GM19328 (cell line): ENCODE results near the gene ADAD2.

Source experiments
- ATAC-seq: cut with Tn5 transposase; IDR thresholded peaks from one replicate; pipeline ENCODE4 v1.9.1; 2021; ENCODE audit warnings: mild to moderate bottlenecking, moderate library complexity; ENCODE audit not compliant: unreplicated experiment

ADAD2 gene

DNA sequence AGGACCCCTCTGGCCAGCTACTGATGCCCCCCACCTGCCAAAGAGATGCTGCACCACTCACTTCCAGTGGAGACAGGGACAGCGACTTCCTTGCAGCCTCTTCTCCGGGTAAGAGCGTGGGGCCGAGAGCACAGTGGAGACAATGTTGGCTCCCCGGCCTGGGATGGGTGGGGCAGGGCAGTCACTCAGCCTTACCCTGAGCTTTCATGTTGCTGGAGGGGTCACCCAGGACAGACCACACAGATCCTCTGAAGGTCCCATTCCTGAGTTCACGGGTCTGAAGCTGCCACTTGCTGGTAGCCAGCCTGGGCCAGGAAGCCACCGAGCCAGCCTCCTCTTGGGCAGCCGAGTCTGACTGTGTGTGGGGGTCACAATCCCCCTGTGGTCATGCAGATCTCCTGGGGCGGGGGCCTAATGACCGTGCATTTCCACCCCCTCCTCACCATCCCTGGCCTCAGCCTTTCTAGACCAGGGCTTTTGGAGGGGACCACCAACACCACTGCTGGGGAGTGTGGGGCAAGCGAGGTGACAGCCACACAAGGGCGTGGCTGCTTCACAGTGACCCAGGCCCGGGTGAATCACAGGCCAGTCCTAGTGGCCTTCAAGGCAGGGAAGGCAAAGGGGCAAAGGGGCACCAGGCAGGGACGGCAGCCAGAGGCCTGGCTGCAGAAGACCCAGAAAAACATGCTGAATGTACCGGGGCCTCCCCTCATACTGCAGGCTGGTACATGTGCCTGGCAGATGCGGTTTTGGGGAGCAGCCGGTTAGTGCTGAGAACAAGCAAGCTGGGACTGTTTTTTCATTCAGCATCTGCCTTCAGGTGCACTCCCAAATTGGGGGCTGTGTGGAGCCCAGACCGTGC, 14.5 kb upstream of the ADAD2 start:
- ATAC-seq, result no peak

DNA sequence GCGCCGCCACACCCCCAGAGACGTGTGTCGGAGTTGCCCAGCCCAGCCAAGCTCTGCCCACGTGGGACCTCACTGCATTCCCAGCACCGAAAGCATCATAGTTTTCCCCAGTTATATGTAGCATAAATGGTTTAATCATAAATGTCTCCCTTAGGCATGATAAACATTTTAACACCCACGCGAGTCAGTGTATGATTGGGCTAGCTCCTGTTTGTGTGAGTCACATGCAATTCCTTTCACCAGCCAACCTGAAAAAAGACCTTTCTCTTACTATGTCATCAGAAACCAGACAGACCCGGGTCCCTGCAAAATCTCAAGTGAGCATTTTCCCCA, 13.2 kb upstream of the ADAD2 start:
- no peak for ATAC-seq

DNA sequence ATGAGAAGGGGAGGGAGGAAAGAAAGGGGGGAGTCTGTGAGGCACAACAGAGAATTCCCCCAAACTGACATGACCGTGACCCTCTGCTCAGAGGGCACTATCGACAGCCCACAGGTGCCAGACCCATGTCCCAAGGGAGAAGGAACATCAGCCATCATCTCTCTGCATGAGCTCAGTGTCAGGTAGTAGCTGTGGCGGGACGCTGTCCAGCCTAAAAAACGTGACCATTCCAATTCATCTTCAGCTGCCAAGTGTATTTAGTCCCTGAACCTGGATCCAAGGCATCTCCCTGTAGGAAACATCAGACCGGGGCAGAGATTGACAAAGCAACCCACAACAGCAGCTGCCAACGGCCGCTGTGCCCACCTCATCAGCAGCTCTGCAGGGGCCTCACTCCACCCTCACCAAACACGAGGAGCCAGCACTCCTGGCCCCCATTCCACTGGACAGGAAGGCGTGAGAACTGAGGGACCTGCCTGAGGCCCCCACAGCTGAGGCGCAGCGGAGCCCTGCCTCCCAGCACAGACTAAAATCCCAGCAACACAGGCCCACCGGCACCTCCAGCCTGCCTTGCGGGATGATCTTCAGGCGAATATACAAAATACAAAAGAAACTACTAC, 12.7 kb upstream of the ADAD2 start:
- ATAC-seq, result no peak

DNA sequence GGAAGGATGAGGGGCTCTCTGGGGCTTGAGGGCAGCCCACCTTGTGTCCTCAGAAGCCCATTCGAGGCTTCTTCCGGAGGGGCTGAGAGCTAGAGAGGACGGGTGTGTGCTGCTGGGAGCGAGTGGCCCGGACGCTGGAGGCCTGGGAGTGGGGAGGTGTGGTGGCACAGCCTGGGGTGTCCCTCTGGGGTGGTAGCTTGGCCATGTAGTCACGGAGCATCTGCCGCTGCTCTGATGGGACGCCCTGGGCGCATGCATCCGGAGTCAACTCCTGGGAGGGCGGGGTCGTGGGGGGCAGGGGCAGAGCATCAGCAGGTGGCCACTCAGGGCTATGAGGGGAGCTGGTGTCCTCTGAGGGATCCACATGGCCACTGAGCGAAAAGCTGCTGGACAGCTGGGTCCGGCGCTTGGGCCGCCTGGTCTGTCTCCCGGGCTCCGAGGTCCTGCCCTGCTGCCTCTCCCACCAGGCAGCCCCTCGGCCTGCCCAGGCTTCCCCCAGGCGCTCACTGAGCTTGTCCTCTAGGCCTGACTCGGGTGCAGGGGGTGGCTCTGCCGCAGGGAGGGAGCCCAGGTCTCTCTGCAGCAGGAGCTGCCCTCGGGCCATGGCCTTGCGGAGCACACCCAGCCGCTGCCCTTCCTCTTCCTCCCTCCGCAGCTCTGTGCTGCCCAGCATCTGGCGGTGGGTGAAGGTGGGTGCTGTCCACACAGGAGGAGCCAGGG, 11.9 kb upstream of the ADAD2 start:
- ATAC-seq, result no peak

DNA sequence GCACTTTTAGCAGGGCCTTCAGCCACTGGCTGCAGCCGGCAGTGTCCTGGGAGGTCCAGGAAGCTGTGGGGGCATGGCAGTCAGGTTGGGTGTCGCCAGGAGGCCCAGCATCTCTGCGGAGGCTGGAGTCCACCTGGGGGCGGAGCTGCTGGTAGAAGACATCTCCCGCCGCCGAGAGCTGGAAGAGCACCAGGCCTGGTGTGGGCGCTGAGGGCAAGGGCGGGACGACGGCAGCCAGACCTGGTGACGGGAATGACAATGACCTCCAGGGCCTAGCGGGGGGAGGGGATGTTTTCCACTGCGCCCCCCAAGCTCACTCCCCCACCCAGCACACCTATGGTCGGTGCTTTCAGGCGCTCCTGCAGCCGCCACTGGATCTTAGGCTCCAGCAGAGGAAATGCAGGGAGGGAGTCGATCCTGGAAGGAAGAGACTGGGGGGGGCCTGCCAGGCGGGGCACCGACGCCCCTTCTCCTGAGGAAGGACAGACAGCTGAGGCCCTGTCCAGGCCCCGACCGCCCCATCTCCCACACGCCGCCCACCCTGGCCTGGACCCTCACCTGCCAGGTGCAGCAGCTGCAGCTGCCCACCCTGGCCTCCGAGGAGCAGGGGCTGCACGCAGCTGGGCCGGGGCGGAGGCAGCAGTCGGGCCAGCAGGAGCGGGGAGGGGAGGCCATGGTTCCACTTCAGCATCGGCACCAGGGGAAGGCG, 11.2 kb upstream of the ADAD2 start:
- ATAC-seq, result no peak

DNA sequence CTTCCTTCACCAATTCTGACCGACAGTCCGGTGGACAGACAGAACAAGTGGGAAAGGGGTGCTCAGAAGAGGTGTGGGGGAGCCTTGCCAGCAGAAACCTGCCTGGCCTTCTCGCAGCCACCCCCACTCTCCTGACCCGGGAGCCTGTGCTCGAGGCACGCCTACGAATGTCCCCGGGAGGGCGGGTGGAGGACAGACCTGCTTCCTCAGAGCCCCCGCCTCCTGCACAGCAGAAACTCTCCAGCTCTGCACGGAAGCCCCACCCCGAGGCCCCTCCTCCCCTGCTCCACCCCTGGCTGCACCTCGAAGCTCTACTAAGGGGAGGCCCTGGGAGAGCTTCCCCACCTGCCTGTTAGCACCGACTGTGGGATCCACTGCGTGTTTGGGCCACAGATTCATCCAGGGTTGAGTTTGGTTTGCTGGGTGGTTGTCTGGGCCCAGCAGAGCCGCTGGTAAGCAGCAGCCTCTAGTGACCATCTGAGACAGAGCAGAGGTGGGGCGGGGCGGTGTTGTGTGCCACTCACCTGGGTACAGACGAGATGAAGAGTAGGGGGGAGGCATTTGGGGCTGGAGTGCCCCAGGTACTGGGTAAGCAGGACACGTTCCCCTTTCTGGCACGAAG, 10.3 kb upstream of the ADAD2 start:
- ATAC-seq, result no peak

DNA sequence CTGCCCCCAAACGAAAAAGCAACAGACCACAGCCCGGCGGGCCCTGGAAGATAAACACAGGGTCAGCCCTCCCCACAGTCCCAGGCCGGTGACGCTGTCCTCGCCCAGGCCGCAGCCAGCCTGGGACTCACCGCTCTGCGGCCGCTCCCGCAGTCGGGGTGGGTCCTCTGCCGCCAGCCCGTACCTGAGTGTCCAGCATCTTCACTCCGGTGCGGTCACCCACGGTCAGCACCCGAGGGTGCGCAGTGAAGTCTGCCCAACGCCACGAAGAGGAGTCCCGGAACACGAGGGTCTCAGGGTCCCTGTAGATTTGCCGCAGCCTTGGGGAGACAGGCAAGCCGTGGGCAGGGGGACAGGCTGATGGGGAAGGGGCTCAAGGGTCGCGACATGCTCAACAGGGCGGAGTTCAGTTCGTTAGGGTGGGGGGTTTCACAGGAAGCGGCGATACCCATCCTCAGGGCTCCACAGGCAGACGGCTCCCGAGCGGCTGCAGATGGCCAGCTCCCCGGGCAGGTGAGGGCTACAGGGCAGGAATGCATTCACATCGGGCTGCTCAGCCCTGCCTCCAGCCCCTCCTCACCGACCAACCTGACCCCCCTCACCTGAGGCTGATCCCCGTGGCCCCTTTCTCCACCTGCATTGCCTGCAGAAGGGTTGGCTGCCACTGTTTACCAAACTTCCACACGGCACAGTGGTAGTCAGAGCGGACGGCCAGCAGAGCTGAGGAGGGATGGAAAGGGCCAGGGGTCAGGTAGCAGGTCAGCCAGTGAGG, 9.6 kb upstream of the ADAD2 start:
- ATAC-seq, result no peak

DNA sequence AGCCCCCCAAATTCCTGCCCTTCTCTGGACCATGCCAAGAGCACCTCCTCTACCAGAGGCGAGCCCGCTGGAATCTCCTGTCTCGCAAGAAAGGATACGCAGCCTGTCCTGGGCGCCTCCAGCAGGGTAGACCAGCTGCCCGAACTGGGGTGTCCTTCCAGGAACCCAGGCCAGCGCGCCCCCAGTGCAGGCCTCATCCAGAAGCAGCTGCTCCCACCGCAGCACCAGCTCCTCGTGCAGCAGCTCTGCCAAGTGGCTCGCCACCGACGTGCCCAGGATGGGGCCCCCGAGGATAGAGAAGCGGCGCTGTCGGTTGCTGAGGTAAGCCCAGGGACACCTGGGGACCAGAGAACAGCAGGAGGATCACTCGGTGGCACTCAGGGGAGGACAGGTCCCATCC, 8.9 kb upstream of the ADAD2 start:
- ATAC-seq, result no peak

DNA sequence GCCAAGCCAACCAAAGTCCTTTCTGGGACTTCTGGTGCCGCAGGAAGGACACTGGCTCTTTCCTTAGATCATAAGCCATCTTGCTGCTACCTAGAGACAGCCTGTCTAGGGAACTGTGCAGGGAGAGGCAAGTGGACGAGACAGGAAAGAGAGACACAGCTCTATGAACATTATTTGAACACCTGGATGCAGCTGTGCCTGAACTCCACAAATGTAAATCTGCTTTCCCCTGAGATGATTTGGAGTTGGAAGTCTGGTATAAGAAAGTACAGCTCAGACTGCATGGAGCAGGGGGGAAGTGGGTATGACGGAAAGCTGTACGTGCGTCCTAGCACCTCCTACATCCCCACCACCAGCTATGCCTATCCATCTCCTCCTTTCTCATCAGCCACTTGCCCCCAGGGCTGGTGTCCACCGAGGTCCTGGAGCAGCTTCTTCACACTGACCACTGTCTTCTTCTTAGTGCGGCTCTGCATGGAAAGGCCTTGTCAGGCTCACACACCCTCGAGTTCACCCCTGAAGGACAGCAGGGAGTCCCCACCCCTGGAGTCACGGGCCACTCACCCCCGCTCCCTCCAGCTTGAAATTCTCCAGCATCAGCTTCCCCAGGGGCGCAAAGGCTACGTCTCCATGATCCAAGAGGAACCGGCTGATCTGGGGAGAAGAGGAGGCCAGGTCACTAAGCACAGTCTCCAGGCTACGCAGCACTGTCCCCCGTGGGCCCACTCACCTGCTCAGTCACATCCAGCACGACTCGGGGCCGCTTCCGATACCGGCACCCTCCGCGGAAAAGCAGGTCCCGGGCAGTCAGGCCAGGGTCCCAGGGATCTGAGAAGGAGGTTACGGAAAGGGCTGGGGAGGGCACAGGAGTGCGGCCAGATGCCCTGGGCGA, 8.0 kb upstream of the ADAD2 start:
- no peak for ATAC-seq

DNA sequence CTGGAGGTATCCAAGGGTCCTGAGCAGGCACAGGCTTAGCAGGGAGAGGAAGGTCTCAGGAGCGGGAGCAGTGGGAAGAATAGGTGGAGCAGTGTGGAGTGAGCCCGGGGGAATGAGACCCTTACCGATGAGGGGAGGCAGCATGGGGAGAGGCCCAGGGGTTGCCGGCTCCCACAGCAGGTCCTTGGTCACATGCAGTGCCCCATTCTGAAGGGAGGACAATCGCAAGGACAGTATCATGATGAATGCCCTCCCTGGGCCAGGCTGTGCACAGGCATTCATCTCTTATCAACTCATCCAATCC, 7.4 kb upstream of the ADAD2 start:
- ATAC-seq, result no peak

DNA sequence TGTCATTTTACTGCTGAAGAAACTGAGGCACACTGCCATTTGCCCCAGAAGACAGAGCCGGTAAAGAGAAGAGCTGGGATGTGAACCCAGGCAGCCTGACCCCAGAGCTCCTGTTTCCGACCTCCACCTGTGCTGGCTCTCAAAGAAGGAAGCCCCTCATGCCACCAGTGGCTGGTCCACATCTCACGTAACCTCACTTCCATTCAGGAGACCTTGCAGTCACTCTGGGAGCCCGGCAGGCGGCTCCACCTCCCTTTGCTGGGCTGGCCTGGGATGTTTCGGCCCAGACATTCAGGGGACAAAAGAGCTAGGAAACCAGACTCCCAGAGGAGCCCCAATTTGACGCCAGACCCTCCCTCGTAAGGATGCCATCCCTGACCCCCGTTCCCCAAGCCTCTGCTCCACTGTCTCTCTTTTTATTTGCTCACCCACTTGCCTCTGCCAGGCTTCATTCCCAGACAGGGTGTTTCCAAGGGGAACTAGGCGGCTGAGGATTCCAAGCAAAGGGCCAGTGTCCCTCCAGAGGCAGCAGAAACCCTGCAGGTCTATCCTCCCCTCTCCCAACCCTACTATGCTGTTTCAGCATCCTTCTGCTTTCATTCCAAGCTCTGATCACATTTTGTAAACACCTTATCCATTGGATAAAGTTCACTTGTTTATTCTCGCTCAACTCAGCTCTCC, 6.9 kb upstream of the ADAD2 start:
- no peak for ATAC-seq

DNA sequence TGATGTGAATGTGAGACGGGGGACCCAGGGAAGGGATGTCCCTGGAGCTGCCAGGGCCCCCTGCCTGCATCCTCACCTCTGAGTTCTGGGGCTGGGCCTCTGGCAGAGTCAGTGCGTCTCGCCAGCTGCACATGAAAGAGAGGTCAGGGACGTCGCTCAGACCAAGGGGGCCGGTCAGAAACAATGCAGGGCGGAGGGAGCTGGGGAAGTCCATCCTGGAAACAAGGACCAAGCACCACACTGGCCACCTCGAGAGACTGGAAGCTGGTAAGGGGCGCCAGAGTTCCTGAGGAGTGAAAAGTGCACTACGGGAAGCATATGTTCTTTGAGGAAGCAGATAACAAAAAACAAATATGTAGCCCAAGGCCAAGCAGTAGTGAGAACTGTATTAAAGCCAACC, 6.2 kb upstream of the ADAD2 start:
- no peak for ATAC-seq

DNA sequence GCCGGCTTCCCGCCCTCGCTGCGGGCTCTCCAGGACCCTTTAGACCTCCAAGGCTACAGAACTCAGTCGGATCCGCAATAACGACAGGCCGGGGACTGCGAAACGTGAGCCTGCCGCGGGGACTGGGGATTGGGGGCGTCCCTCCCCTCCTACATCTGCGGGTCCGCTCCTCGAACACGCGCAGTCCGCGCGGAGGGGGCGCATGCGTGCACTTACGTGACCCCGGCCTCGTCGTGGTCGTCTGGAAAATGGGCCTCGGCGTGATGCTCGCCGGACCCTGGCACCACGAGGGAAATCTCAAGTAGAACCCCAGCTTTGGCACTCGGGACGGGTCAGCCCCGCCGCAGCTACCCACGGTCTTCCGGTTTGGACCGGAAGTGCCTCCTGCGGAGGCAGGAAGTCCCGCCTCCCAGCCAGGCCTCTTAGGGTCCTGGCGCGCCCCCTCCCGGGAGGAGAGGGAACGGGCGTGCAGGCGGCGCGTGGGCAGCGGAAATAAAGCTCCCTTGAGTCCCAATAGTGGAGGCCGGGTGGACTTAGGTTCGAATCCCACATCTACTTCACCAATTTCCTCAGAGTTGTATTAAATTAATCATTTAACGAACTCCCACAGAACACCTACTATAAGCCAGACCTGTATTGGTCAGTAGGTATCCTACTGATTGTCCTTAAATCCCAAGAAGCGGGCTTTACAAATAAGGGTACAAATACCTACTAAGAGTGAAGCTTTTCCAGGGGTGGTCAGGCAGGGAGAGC, 4.1 kb upstream of the ADAD2 start, which contains the start of gene TAF1C:
TSS of gene TAF1C (minus strand) at position 373 of the 753 bp plus-strand sequence. CDS start 2,069 bp downstream, outside the sequence.
- peak; percentile 93 for ATAC-seq

DNA sequence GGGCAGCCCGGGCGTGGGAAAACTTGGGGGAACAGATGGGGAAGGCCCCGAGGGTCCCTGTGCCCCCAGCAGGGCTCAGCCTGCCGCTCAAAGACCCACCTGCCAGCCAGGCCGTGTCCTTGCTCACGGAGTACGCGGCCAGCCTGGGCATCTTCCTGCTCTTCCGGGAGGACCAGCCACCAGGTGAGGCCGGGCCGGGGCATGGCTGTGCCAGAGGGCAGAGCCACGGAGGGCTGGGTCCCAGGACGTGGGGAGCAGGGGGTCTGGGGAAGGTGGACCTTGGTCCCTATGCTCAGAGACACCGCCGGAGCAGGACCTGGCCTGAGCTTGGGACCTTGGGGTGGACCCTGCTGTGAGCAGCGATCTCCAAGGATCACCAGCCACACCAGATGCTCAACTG, 509 bp downstream of the ADAD2 start:
- no peak for ATAC-seq

DNA sequence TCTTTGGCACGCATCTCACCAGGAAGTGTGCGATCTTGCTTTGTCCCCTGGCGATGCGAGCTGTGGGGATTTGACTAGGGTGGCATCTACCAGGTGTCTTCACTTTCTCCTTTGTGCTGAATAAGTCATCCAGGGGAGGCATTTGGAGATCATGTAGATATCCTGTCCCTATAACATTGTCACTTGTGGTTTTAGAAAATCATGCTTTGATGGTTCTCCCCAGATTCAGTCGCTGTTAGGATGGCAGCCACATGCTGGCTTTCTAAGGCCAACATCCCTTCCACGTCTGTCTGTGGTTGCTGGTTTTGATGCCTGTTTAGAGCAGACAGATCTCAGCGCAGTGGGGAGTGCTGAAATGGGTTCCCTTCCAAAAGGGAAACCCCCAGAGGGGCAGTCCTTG, 2.5 kb downstream of the ADAD2 start:
- ATAC-seq, result no peak

DNA sequence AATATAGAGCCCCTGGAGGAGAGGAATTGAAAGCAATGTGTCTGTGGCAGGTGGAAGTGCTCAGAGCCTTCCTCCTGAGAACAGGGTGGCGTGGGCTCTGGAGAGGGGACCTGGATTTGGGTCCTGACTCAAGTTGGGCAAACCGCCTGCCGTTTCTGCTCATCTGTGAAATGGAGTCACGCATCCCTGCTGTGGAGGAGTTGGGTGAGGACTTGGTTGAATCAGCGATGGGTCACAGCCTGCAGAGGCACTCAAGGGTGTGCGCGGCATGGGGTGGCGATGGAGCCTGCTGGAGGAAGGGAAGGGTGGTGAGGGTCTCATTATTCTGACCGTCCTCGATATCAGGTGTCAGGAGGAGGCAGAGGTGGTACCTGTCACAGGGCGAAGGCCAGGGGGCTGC, 3.1 kb downstream of the ADAD2 start:
- no peak for ATAC-seq

DNA sequence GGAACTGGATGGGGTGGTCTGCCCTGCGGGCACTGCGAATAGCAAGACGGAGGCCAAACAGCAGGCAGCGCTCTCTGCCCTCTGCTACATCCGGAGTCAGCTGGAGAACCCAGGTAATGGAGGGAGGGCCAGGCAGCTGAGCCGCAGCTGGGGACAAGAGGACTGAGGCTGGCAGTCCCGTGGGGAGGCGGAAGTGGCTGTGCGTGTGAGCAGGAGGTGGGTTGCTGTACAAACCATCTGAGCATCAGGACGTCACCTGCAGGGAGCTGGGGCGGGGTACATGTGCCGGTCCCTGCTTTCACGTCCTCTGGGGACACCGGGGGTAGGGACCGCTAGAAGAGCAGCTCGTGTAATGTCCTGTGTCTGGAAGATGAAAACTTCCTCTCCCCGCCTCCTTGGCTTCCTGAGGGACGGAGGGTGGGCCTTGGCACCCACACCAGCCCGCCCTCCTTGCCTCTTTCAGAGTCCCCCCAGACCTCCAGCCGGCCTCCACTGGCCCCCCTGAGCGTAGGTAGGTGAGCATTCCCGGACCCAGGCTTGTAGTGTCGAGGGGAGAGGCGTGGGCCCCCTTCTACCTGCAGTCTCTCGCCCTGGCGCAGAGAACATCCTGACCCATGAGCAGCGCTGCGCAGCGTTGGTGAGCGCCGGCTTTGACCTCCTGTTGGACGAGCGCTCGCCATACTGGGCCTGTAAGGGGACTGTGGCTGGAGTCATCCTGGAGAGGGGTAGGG, 3.7 kb downstream of the ADAD2 start:
- ATAC-seq, result no peak
